ENCODE results near the gene SLU7.

SLU7 gene

GRCh38 chr5:160418561-160419457 lies at the start of gene SLU7:
Gene SLU7 (minus strand): TSS chr5:160419081. CDS start chr5:160415294, 3,787 bp downstream.
- peak; percentile 88 to 91 for DNase-seq

DNA sequence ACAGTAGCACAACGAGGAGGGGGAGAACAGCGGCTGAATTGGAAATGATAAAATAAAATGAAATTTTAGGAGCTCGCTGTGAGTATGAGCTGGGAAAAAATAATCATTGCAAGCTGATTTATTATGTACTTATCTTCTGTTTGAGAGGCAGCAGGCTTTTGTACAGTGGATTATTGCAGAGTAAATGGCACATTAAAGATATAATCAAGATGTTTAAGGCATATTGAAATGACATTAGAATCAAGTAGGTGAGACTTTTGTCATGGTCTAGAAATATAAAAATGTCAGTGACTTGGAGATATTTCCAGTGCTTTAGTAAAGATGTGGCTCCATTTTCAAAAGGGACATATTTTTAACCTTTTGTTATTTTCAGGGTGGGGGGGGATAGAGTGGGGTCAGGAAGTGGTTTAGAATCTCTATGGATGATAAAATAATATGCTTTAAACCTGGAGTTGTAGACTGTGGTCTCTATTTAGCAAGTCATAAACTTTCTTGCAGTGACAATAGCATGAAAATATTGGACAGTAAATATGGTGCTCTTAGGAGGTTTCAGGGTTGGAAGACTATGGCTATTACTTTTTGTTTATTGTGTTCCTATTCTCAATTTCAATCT lies 49.6 kb upstream of the SLU7 start:
- no peak for DNase-seq

DNA sequence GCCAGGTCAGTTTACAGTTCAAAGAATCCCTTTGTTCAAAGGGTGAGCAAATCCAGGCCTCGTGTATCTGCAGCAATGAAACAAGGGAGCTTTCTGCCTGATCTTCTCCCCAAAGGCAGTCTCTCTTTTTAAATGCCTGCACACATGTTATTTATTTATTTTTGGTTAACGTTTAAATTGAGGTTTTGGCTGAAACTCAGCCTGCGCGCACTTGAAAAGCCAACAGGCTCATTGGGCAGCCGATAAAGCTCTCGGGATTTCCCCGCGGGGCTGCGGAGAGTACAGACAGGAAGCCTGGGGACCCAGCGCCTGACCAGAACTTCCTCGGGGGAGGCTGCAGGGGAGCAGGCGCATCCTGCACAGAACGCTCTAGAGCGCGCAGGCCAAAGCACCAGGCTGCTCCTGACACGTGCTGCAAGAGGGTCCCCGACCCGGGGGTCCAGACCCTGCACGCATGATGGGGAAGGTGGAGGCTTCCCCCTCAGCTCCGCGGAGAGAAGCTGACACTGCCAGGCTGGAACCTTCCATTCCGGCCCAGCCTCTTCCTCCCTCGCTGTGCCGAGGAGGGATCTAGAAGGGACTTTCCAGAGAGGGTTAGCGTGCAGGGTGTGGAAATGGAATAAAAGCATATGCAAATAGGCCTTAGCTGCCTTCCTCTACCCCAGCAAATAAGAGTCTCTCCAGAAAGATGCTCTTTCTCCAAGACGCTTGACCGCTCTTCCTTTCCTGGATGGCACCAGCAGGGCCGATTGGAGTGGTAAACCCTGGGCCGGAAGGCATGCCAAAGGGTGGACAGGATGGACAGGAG lies 48.9 kb upstream of the SLU7 start:
- DNase-seq = peak; percentile 67 to 77

DNA sequence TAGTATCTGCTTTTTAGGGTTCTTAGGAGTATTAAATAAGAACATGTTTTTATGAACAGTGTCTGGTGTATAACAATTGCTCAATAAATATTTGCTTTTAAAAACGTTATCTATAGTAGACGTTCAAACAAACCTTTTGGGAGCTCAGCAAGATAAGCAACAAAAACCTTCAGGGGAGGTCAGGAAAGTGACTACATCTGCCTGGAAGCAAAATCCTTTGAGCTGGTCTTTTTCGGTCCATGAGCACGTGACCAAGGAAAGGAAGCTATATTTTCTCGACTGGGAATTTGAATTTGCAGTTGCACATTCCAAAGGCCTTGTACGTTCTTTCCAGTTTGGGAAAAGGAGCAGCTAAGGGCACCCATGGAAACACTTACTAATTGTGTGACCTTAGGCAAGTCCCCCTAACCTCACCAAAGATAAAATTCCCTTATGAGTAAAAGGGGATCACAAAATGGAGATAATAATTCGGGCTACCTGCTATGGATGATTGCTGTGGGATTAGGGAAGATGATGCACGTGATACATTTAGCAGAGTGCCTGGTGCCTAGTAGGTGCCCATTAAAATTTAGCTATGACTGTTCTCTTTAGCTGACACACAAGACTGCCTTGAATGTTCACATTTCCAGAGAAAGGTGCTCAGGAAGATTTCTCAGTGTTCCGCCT lies 48.1 kb upstream of the SLU7 start:
- DNase-seq = no peak

GRCh38 chr5:160466116-160466515 lies 47.2 kb upstream of the SLU7 start:
- DNase-seq = no peak

GRCh38 chr5:160464466-160464797 lies 45.6 kb upstream of the SLU7 start:
- DNase-seq = no peak

DNA sequence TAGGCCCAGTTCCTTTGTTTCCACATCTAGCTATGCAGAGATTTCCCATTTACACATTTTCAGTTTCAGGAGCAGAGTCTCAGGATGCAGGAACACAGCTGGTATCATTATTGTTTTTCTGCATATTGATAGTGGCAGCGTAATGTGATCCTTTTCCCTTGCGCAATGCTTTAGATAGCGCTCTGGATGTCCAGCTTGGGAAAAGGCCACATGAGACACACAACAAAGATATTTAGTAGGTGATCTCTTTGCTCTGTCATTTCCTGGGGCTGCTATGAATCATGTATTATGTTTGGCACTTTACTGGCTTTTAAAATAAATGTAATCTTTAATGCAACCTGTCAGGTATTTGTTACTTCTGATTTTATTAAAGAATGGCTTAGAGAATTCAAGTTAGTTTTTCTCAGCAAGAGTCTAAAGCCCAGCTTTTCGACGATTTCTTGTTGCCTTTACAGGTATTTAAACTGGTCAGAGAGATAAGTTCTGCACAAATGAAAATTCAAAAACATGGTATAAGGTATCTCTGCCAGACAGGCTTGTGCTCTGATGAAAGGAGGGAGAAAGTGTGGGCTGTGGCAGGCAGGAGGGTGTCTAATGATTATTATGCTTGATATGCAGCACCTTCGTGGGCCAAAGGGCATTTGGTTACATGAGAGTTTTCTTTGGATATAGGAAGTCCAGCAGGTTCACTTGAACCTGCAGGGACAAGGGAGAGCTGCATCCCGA lies 45.0 kb upstream of the SLU7 start:
- DNase-seq = no peak

DNA sequence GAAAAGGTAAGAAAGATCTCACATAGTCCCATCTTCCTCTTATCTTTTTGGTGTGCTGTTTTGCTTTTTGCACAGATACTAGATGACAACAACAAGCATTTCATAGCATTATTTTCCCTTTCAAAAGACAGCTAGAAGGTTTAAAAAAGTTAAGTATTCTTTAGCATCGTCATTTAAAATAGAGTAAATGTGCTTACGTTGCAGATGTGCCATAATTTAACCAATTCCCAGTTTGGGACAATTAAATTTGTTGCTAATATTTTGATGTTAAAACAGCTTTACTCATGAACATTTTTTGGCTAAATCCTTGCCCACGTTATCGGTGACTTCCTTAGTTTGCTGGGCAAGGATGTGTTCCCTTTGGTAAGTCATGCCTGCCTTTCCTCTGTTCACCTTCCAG lies 44.3 kb upstream of the SLU7 start:
- no peak for DNase-seq

- no peak for DNase-seq
Measured at GRCh38 chr5:160462167-160462566, 43.3 kb upstream of the SLU7 start.

- no peak for DNase-seq
Measured at GRCh38 chr5:160461378-160461777, 42.5 kb upstream of the SLU7 start.

- DNase-seq = no peak
Measured at GRCh38 chr5:160460377-160461049, 41.6 kb upstream of the SLU7 start.

DNA sequence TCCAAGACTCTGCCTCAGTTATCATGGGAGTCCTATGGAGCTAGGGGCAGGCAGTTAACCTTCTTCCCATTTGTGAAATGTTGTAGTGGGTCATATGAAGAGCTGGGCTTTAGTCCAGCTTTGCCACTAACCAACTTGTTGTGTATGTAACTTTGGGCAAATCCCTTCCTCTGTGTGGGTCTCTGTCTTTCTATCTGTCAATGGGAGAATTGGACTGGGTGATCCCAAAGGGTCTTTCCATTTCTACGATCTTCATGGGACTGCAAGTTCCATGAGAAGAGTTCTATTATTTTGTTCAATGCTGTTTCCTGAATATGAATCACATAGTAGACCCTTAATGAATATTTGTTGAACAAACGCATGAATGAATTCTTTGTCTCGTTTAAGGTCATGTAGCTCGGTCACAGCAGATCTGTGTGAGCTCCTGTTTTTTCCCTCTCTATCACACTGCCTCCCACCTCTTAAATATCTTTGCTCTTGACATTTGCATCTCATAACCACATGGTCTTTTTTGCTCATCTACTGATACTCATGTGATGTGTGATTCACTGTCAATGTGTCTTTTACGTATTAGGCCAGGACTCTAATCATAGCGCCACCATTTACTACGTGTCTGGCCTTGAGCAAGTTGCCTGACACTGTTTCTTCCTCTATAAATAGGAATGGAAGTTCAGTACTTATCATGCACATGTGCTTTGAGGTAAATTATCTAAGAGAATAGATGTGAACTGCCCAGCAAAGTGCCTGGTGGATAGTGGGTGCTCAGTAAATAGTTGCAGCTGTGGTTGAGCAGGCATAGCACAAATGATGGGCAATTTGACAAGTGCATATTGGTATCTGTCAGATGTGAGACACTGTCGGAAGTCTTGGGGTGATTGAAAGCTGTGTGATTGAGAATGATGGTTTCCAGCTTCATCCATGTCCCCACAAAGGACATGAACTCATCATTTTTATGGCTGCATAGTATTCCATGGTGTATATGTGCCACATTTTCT lies 40.2 kb upstream of the SLU7 start:
- DNase-seq = no peak

- DNase-seq = no peak
Measured at GRCh38 chr5:160457252-160457651, 38.4 kb upstream of the SLU7 start.

- no peak for DNase-seq
Measured at GRCh38 chr5:160456480-160457177, 37.7 kb upstream of the SLU7 start.

DNA sequence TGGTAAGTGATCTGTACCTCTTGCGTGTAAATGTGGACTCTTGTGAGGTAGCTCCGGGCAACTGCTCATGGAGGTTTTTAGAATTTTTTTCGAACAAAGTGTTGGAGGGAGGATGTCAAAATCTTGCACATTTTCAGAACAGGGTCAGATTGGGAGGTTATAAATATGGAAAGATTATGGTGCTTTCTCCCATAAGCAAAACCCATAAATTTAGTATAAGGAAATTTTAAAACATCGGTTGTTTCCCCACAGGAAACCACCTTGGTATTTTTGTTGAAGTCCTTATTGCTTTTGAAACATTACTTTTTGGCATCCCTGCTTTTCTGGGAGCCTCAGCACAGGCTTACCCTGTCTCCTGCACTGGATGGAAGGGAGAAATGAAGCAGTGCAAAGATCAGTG lies 36.7 kb upstream of the SLU7 start:
- DNase-seq = no peak

GRCh38 chr5:160453751-160454150 lies 34.9 kb upstream of the SLU7 start:
- DNase-seq = no peak

DNA sequence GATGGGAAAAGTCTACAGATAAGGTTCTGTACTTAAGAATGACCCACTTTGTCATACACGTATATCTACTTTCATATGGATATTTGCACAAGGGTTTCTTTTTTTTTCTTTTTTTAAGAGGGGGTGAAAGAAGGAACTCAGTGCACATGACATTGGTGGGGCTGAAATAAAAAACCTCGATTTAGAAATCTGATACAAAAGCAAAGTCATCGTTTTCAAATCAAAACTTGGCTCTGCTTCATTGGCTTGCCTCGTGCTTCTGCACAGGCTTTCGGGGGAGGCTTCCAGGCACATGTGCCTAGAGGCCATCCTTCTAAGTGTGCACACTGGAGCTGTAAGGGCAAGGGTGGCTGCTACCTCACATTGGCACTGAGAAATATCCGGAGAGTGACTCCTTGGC lies 33.9 kb upstream of the SLU7 start:
- DNase-seq = no peak

DNA sequence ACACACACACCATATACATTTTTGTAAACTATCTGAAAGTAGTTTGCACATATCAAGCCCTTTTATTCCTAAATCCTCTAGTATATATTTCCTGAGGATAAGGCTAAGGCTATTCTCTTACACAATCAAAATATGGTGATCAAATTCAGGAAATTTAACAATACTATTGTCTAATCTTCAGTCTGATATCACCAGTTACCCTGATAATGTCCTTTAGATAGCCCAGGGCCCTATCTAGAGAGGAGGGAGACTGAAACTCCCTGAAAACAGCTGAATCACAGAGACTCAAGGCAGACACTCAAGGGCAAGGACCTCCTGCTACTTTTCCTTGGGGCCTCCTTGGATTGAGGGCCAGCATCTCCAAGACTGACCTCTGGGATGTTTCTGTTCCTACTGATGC lies 33.2 kb upstream of the SLU7 start:
- no peak for DNase-seq

GRCh38 chr5:160451281-160451680 lies 32.4 kb upstream of the SLU7 start:
- DNase-seq = no peak
